Right cardiac atrium (tissue), 5 donors: ENCODE data around the gene KLHDC8A. TPM values are rescaled to one million over a fixed set of nuclear protein-coding genes. Genes with fewer than 3 reads are reported as not detected.

Experiments used
- ATAC-seq, 2 donors: fragments of 200-7000 bp; cut with Tn5 transposase; one replicate each; pipeline versions ENCODE4 v1.8.0 to v1.9.1; 2020; ENCODE audit warnings: moderate library complexity in 2 of 2, mild to moderate bottlenecking in 1 of 2
- DNase-seq, 3 donors: peaks; one replicate each; pipeline ENCODE4 v3.0.0-alpha.2; 2020
- H3K27ac ChIP-seq: one replicate; pipeline ENCODE4 v1.5.1; 2013; ENCODE audit warnings: mild to moderate bottlenecking, low read length, control low read depth, moderate library complexity
- H3K27me3 ChIP-seq: one replicate; pipeline ENCODE4 v1.6.1; 2013; ENCODE audit not compliant: control insufficient read depth, insufficient read depth
- H3K4me1 ChIP-seq: one replicate; pipeline ENCODE4 v1.6.1; 2013; ENCODE audit warnings: low read length; ENCODE audit not compliant: control insufficient read depth, insufficient read depth
- H3K4me3 ChIP-seq: one replicate; pipeline ENCODE4 v1.5.1; 2013; ENCODE audit warnings: low read length, control low read depth
- H3K9me3 ChIP-seq: one replicate; pipeline ENCODE4 v1.6.1; 2013; ENCODE audit warnings: low read length; ENCODE audit not compliant: control insufficient read depth
- WGBS: extraction: QIAGEN DNeasy Blood & Tissue Kit; methylation state at CpG from one replicate; pipeline ENCODE4 v1.1.7; 2013; 5-methylcytosine and 5-hydroxymethylcytosine counted together
- intact Hi-C, 4 donors: fragments of 100-400 bp; cut with DNase I; formaldehyde crosslinking; loops; one replicate each; pipeline versions ENCODE4 v1.11.0 to v1.14.0; 2022 to 2023
- polyA plus RNA-seq: library from polyadenylated mRNA; stranded (reverse); fragments of 200-250 nt; gene quantifications from one replicate; pipeline ENCODE4 v1.2.3, GENCODE V29; 2013
- total RNA-seq, 4 donors: library from RNA; stranded (reverse); fragmentation: NEBNext Ultra II Directional; extraction: Animal tissue kit (Norgen Biotek cat#: 25700); gene quantifications; one replicate each; pipeline ENCODE4 v1.2.1, GENCODE V29; 2021
- donor health status: healthy with polysubstance abuse.
- donor health status: DM: no; HTN: yes; CAD: no.
- donor health status: DM: no; HTN: no; CAD: no.
- donor health status: DM: no; HTN: yes; CAD: no; lungs with severe emphysema.
- donor health status: DM: yes; HTN: yes; CAD: no.

Gene KLHDC8A
- total and polyA plus RNA-seq, 5 donors: 0.35 to 0.71 (median 0.47) TPM

GRCh38 chr1:205382561-205382960, 25.8 kb upstream of the KLHDC8A start:
- no peak for ATAC-seq
- Histone ChIP-seq H3K27ac (no peak overlapping the region), H3K4me3 (no peak overlapping the region), H3K4me1 (no peaks in the 10 kb centered on the region), H3K27me3 (no peaks in the 10 kb centered on the region), H3K9me3 (no peaks in the 10 kb centered on the region)
- intact Hi-C loops: no loop called here
- WGBS: 70% methylated on average over 4 of the region's 4 CpGs
- no peak for DNase-seq

GRCh38 chr1:205381305-205381704, 24.6 kb upstream of the KLHDC8A start:
- DNase-seq: no peak
- Histone ChIP-seq H3K4me1 (no peaks in the 10 kb centered on the region), H3K9me3 (no peaks in the 10 kb centered on the region), H3K27ac (no peak overlapping the region), H3K4me3 (no peak overlapping the region), H3K27me3 (no peaks in the 10 kb centered on the region)
- WGBS: 92% methylated on average over 6 of the region's 6 CpGs
- intact Hi-C loops: no loop called here
- ATAC-seq: no peak

GRCh38 chr1:205380882-205381281, 24.2 kb upstream of the KLHDC8A start:
- H3K27ac ChIP-seq: no peak overlapping the region

DNA sequence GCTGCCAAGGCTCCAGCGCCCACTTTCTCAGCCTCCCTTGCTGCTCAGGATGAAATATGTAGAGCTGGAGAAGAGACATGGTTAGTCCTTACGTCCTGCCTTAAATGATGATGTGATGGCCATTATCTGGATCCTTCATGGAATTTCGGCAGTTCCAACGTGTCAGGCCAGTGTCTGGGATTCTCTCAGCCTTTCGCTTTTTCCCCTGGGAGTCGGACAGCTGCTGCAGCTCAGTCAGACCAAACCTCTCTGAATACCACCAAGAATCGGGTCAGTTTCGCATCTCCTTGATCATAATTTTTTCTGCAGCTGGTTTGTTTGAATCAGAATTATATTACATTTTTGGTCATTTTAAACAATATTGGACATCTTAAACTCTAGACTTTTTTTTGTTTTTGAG, 22.3 kb upstream of the KLHDC8A start:
- H3K4me1 ChIP-seq: no peaks in the 10 kb centered on the region
- DNase-seq: no peak
- H3K27me3 ChIP-seq: no peaks in the 10 kb centered on the region

More at GRCh38 chr1:205380882-205381281, 24.2 kb upstream of the KLHDC8A start:
- Histone ChIP-seq H3K27me3 (no peaks in the 10 kb centered on the region), H3K9me3 (no peaks in the 10 kb centered on the region), H3K4me1 (no peaks in the 10 kb centered on the region), H3K4me3 (no peak overlapping the region)
- DNase-seq (no peak), ATAC-seq (no peak)
- intact Hi-C loops: no loop called here
- WGBS: 70% methylated on average over 2 of the region's 2 CpGs

GRCh38 chr1:205377355-205377754, 20.6 kb upstream of the KLHDC8A start:
- no peaks in the 10 kb centered on the region for H3K4me1 ChIP-seq
- ATAC-seq (no peak), DNase-seq (no peak)
- intact Hi-C loops: no loop called here
- no peaks in the 10 kb centered on the region for H3K9me3 ChIP-seq
- H3K27me3 ChIP-seq: no peaks in the 10 kb centered on the region
- no peak overlapping the region for H3K27ac ChIP-seq
- H3K4me3 ChIP-seq: no peak overlapping the region
- 97% methylated on average over 3 of the region's 3 CpGs for WGBS

More for the DNA sequence above, 22.3 kb upstream of the KLHDC8A start:
- Histone ChIP-seq H3K27ac (no peak overlapping the region), H3K9me3 (no peaks in the 10 kb centered on the region), H3K4me3 (no peak overlapping the region)
- WGBS: 56% methylated on average over 8 of the region's 8 CpGs
- intact Hi-C loops: no loop called here
- no peak for ATAC-seq

- H3K27me3 ChIP-seq: no peaks in the 10 kb centered on the region
- H3K4me1 ChIP-seq: no peaks in the 10 kb centered on the region
- intact Hi-C loops: no loop called here
- no peaks in the 10 kb centered on the region for H3K9me3 ChIP-seq
- WGBS: 85% methylated on average over 4 of the region's 4 CpGs
- H3K4me3 ChIP-seq: no peak overlapping the region
- DNase-seq (no peak), ATAC-seq (no peak)
- H3K27ac ChIP-seq: no peak overlapping the region
Measured at GRCh38 chr1:205376739-205377138, 20.0 kb upstream of the KLHDC8A start.

GRCh38 chr1:205375835-205376545, 19.3 kb upstream of the KLHDC8A start:
- no peaks in the 10 kb centered on the region for H3K27me3 ChIP-seq
- no peaks in the 10 kb centered on the region for H3K9me3 ChIP-seq
- H3K4me1 ChIP-seq: no peaks in the 10 kb centered on the region
- H3K4me3 ChIP-seq: no peak overlapping the region
- intact Hi-C loops: no loop called here
- no peak for DNase-seq
- no peak overlapping the region for H3K27ac ChIP-seq
- WGBS: 39% methylated on average over 6 of the region's 6 CpGs
- ATAC-seq: peak; percentile 37 to 41

GRCh38 chr1:205374210-205375078, 17.7 kb upstream of the KLHDC8A start:
- Histone ChIP-seq H3K9me3 (no peaks in the 10 kb centered on the region), H3K27ac (no peak overlapping the region), H3K4me3 (no peak overlapping the region), H3K4me1 (no peaks in the 10 kb centered on the region), H3K27me3 (no peaks in the 10 kb centered on the region)
- DNase-seq (no peak), ATAC-seq (peak in 1 of 2 donors; percentile 47)
- 54% methylated on average over 10 of the region's 10 CpGs for WGBS
- intact Hi-C loops: no loop called here

DNA sequence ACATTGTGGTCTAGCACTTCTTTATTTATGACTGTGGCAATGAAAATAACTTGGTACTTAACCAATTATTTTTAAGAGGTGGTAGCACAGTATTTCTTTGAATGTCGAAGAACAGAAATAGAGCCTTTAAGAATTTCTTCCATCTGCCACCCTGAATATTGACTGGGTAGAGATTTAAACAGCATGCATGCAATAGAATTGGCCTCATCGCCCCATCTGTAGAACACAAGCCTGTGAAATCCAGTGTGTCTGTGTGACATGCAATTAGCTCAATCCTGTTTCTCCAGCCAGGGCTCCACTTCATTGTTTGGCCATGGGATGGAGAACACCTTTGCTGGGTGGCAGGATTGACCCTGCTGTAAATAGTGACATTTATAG, 17.1 kb upstream of the KLHDC8A start:
- H3K27ac ChIP-seq: no peak overlapping the region
- 77% methylated on average over 2 of the region's 2 CpGs for WGBS
- H3K9me3 ChIP-seq: no peaks in the 10 kb centered on the region
- intact Hi-C loops: no loop called here
- no peak for DNase-seq
- no peak overlapping the region for H3K4me3 ChIP-seq
- ATAC-seq: no peak
- no peaks in the 10 kb centered on the region for H3K27me3 ChIP-seq
- no peaks in the 10 kb centered on the region for H3K4me1 ChIP-seq

GRCh38 chr1:205373022-205373797, 16.5 kb upstream of the KLHDC8A start:
- Histone ChIP-seq H3K4me3 (no peak overlapping the region), H3K9me3 (no peaks in the 10 kb centered on the region), H3K4me1 (no peaks in the 10 kb centered on the region), H3K27ac (no peak overlapping the region), H3K27me3 (no peaks in the 10 kb centered on the region)
- no peak for ATAC-seq
- WGBS: 39% methylated on average over 9 of the region's 9 CpGs
- intact Hi-C loops: no loop called here
- DNase-seq: no peak
